Activated T-helper 1 cell treated with Interleukin-2 at 50 U/mL for 16 hours (primary cell): ENCODE results near the gene CENPM.

Experiments used
- DNase-seq: peaks from one replicate; pipeline ENCODE4 v3.0.0-alpha.2; 2020; ENCODE audit warnings: low read depth

CENPM gene, protein sequence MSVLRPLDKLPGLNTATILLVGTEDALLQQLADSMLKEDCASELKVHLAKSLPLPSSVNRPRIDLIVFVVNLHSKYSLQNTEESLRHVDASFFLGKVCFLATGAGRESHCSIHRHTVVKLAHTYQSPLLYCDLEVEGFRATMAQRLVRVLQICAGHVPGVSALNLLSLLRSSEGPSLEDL

DNA sequence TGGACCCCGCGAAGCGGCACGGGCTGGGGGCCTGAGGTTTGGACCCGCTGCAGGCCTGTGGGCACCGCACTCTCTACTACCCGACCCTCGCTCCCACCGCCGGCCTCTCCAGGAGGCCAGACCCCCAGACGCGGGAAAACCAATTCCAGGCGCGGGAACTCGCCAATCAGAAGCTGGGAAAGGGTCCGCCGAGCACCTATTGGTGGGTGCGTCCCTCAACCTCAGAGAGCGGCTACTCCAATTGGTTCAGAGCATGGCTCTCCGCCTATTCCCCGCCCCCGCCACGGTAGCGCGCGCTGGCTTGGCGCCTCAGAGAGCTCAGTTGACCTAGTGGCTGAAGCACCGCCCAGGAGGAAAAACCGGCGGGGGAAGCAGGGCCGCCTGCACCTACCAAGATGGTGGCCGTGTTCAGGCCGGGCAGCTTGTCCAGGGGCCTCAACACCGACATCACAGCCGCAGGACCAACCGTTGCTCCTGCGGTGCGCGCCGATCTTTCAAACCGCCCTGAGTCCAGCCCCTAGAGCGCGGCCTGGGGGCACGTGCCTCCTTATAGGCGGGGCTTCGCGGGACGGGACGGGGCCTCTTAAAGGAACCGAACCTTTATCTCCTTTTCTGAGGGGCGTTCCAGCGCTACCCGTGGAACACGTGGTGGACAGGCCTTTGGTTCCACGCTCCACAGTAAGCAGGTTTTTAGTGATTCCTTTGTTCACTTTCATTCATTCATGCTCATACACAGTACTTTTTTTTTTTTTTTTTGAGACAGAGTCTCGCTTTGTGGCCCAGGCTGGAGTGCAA, at the start of gene CENPM:
TSS of gene CENPM (minus strand) at position 524 of the 795 bp plus-strand sequence. CDS start at position 448, 76 bp downstream.
- DNase-seq = peak; percentile 73

DNA sequence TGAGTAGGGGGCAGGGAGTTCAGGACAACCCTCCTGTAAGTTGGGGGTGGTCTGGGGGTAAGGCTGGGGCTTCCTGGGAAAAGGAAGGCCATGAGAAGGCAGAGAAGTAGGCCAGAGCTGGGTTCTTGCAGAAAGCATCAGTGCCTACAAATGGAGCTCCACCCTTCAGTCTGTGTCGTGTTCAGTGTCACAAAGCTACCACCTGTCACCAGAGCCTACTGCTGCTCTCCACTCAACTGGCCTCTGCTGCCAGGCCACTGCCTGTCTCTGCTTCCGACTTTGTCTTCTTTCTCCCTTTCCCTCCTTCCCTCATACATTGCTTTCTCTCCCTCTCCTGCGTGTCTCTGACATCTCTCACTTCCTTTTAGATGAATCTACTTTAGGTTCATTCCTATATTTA, 48.3 kb upstream of the CENPM start:
- DNase-seq = no peak

DNA sequence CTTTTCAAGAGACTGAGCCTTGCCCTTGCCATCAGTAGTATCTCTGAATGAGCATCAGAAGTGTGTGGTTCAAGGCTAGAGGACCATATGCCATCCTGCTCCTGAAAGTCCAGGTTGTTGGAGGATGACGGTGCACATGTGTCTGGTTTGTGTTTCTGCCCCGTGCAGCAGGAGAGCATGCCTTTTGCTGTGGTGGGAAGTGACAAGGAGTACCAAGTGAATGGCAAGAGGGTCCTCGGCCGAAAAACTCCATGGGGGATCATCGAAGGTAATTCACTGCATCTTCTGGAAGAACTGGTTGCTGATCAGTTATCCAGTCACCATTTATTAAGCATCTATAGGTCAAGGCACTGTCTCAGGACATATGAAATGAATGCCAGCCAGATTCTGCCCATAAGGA, 45.5 kb upstream of the CENPM start:
- no peak for DNase-seq

DNA sequence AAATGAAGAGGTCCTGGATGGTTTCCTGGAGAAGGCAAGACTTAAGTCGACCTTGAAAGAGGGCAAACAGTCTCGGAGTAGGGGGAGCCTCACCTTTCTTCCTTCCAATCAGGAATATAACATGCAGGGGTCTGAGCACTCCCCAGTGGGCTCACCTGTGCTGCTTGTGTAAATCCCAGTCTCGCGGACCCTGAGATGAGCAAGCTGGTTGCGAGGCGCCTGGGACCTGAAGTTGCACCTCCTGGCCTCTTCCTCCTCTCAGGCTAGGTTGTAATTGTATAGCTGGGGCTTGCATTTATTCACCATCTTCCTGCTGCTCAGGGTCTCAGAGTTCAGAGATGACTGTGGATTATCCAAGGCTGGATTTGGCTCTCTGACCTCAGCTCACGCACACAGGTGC, 44.2 kb upstream of the CENPM start:
- DNase-seq = no peak

DNA sequence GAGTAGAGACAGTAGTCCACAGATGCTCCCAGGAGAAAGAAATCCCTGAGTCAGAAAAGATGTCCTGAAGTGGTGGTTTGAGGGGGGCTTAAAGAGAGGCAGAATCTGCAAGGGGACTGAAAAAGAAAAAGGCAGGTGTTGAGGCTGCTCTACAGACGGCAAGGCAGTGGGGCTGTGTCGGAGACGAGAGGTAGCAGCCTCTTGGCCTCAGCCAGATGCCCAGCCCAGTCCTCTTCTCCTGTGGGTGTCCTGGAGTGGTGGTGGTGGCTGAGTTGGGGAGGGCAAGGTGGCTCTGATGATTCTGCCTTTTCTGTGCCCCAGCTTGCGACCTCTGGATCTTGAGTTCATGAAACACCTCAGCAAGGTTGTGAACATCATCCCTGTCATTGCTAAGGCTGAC, 42.3 kb upstream of the CENPM start:
- DNase-seq = no peak

- DNase-seq = no peak
Observed at GRCh38 chr22:41987276-41987675, 40.3 kb upstream of the CENPM start.

DNA sequence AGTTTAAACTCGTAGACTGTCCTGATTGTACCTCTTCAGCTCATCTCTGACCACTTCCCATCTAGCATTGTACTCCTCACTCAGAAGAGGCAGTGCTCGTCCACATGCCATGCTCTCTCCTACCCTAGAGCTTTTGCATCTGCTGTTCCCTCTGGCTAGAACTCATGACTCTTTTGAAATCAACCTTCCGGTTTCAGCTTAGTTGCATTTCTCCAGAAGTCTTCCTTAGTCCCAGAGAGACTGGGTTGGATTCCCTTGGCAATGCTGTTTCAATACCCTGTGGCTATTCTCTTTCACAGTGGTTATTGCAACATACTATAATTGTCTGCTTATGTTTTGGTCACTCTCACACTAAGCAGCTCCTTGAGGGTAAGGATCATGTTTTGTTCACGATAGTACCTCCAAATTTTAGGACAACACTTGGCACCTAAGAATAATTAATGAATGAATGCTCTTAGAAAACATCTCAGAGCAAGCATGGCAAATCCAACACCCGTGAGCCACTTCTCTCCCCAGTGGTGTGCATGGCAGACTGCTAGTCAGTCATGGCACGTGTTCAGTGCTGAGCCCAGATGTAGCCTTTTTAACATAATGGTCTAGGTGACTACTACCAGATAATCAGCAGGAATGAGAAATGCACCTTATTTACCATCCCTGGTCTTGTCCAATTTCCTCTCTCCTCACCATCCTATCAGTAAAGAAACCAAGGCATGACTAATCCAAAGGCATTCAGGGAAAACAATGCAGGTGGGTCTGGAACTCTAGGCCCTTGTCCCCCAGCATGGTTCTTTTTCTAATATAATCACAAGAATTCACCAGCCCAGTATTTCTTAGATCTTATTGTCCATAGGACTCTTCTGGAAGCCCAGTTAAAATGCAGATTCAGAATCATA, 36.8 kb upstream of the CENPM start:
- DNase-seq = no peak

DNA sequence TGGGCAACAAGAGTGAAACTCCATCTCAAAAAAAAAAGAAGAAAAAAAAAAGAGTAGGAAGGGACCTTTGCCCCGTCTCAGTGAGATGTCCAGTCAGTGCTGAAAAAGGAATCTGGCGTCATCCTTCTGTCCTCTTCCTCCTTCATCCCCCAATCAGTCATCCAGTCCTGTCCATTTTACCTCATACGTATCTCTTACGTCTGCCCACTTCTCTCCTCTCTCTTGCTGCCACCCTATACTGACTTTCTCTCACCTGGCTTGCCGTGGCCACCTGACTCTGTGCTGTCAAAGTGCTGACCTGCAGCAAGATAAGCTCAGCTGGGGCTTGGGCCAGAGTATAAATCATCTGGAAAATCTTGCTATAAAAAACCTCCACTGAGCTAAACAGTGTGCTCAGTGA, 35.9 kb upstream of the CENPM start:
- no peak for DNase-seq

- no peak for DNase-seq
Observed at GRCh38 chr22:41979423-41980250, 32.7 kb upstream of the CENPM start.

DNA sequence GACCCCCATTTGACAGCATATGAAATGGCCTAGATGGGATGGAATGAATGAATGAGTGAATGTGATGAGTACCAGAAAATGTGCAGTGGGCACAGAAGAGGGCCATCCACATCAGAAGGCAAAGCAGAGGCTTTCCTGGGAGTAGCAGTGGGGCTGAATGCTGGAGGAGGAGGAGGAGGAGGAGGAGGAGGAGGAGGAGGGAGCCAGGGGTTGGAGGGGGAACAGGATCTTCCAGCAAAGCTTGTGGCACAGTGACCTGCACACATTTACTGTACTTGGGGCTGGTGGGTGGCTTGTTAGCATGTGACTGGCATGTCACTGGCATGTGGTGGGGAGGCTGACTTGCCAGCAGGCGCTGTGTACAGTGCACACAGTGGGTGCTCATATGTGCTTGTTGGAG, 31.8 kb upstream of the CENPM start:
- DNase-seq = no peak

GRCh38 chr22:41976961-41977566, 30.1 kb upstream of the CENPM start:
- no peak for DNase-seq

DNA sequence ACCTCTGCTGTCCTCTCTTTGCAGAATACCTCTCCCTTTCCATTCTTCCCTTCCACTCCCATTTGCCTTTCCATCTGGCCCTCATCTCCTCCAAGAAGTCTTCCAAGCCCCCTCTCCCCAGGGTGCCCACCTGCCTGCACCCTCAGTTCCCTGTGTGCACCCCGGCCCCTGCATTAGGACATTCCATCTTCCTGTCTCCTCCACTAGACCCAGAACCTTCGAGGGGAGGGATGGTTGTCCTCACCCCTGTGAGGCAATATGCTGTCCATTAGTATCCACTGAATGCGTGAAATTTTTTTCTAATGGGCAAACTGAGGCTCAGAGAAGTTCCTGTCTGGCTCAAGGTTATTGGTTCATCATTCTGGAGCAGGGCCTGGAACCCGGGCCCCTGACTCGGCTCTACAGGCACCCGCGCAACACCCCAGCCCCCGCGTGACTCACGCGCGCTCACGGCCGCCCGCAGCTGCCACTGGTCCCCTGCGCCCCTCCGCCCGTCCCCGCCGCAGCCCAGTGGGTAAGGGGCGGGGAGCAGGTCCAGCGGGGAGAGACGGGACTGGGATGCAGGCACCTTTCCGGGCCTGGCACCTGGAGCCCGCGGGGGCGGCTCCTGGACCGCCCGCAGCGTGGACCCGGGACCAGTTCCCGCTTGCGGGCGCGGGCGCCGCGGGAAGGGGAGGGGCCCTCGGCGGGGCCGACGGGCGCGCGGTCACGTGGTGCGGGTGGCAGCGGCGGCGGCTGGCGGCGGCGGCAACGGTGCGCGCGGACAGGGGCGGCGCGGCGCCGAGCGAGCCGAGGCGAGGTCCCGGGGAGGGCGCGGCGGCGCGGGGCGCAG, 29.3 kb upstream of the CENPM start:
- DNase-seq = peak; percentile 37

DNA sequence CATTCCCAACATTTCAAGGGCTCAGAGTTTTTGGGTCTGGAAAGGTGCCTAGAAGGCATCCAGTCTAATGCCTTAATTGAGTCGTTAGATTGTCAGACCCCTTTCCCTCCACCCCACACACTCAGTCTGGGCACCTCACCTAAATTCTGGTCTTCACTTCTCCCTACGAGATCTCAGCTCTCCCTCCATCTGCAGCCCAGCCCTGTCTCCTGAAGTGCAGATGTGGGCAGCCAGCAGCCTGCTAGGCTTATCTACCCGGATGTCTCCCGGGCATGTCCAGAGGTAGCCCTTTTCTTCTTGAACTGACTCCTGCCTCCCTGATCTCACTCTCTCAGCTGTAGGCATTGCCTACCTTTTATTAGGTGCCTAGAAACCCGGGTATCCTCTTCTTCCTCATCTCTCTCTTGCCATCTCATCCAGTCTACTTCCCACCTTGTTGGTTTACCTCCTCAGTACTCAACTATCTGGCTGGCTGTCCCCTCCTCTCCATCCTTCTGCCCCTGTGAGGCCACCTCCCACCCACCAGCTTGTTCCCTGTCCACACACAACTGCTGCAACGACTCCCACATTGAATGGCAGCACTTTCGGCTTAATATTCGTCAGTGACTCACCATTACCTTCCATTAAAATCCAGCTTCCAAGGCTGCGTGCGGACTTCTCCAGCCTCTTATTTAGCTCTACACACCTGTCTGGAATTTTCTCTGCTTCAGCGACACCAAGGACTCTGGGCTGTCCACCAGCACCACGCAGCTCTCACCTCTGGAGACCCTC, 28.5 kb upstream of the CENPM start:
- DNase-seq = no peak

DNA sequence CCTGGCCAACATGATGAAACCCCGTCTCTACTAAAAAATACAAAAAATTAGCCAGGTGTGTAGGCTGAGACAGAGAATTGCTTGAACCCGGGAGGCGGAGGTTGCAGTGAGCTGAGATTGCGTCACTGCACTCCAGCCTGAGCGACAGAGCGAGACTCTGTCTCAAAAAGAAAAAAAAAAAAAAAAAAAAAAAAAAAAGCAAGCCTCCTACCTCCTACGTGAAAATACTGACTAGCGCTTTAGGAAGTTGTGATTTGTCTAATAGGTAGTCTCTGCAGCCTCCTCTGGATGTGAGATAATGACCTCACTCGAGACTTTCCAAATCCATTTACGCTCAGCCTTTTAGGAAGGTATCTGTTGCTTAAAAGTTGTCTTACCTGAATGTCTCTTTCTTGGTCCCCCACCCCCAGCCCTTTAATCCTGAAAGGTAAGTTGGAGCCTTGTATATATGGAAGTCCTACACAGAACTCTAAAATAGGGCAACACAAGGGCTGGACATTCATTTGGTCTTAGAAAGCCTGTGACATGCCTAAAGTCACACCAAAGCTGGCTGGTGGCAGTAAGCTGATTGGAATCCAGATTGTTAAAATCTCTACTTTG, 27.8 kb upstream of the CENPM start:
- DNase-seq = no peak

DNA sequence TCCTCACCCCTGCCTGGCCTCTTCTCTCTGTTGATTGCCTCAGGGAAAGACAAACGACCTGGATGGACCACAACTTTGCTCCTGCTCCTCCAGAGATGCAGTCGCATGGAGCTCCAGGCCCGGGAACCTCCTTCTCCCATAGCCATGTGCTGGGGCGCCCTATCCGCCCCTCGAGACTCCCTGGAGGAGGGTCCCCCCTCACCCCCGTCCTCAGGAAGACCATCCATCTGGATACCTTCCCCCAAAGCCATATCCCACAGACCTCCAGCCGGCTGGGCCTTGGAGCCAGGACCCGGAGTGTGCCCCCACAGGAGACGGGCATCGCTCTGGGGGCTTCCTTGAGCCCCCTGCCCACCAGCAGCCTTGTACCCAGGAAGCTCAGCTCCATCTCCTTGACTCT, 24.5 kb upstream of the CENPM start:
- no peak for DNase-seq

- DNase-seq = no peak
Observed at GRCh38 chr22:41970601-41971000, 23.6 kb upstream of the CENPM start.

GRCh38 chr22:41969110-41969646, 22.2 kb upstream of the CENPM start, which contains the start of gene SEPTIN3:
Gene SEPTIN3, plus strand, starts transcription at chr22:41969443. Its CDS starts 2,050 bp downstream, at chr22:41971493.
- DNase-seq = no peak

- no peak for DNase-seq
Observed at GRCh38 chr22:41968601-41969000, 21.6 kb upstream of the CENPM start.
